ENCODE data around the gene LCT. TPM values are rescaled to one million over a fixed set of nuclear protein-coding genes. Genes with fewer than 3 reads are reported as not detected.

LCT gene
- polyA plus RNA-seq, 1 of the 3 experiments (the other 2 are of a cell fraction): not detected

DNA sequence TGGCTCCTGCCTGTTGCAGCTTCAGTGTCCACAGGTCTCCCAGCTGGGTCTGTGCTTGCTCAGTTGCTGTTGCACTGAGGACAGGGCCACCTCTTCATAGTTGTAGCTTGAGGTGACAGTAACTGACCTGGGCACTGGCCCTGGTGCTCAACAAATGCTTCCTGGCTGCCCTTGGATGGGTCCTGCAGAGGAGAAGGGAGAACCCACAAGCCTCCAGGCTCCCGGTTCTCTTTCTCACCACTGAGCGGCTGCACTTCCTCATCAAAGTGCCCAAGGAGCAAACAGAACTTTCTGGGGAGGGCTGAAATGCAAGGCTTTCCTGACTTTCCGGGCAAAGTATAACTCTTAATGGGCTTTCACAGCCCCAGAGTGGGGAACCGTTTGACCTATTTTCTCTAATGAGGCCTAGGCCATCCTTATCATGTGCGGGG lies 38.7 kb downstream of the LCT start (continued):
- TF ChIP-seq, protein P1, sequence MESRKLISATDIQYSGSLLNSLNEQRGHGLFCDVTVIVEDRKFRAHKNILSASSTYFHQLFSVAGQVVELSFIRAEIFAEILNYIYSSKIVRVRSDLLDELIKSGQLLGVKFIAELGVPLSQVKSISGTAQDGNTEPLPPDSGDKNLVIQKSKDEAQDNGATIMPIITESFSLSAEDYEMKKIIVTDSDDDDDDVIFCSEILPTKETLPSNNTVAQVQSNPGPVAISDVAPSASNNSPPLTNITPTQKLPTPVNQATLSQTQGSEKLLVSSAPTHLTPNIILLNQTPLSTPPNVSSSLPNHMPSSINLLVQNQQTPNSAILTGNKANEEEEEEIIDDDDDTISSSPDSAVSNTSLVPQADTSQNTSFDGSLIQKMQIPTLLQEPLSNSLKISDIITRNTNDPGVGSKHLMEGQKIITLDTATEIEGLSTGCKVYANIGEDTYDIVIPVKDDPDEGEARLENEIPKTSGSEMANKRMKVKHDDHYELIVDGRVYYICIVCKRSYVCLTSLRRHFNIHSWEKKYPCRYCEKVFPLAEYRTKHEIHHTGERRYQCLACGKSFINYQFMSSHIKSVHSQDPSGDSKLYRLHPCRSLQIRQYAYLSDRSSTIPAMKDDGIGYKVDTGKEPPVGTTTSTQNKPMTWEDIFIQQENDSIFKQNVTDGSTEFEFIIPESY (IDR thresholded peaks at IDR 0.05; ENCODE audit: borderline replicate concordance, low read depth): no peak
- no peak for TF ChIP-seq POLR2AphosphoS5 (IDR thresholded peaks at IDR 0.05; ENCODE audit: low read depth, low read length)
- TF ChIP-seq, protein P2, sequence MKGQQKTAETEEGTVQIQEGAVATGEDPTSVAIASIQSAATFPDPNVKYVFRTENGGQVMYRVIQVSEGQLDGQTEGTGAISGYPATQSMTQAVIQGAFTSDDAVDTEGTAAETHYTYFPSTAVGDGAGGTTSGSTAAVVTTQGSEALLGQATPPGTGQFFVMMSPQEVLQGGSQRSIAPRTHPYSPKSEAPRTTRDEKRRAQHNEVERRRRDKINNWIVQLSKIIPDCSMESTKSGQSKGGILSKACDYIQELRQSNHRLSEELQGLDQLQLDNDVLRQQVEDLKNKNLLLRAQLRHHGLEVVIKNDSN (IDR thresholded peaks at IDR 0.05; ENCODE audit: borderline replicate concordance, low read depth): no peak
- no peak for TF ChIP-seq RFX5 (IDR thresholded peaks at IDR 0.05; ENCODE audit: low read length)
- TF ChIP-seq MEF2A (IDR thresholded peaks at IDR 0.05; ENCODE audit: borderline replicate concordance, low read depth): no peak

DNA sequence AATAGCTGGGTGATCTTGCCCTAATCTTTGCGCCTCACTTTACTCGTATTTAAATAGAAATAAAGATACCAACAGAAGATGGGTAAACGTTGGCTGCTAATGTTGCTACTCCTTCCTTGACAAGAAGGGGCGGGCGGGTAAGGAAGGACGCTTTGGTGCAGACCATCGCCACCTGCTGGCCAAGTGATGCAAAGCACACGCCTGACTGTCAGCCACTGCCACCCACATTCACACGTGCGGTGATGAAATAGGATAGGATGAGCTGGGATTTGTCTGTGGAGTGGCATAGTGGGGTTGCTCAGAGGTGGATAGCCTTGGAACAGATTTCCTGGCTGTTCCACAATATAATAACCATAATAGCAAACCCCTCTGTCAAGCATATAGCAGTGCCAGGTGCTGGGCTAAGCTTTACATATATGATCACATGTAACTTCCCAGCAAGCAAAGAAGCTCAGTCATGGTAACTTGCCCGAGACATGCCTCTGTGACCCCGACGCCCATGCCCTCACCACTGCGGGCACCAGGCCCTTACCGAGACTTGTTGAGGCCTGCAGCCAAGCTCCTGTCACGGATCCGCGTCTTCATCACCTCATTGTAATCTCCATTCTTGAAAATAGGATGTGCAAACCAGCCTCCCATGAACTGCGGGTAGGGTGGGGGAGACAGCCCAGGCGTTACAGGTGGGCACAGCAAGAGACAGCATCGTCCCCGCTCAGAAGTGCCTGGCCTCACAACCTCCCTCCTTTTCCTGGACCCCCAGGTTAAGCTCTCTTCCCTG lies 39.3 kb downstream of the LCT start:
- 40% methylated on average over 22 of the region's 22 CpGs for WGBS (ENCODE audit: low lambda C conversion rate)
- ChIA-PET POLR2A (no interaction called here), CTCF (interaction anchor here (0.6 to 4.6 kb wide), 44 partner anchors 10 to 860 kb away, joined by 3 to 75 read pairs (median 4); partner anchors contain the start of gene UBXN4)
- H3F3A ChIP-seq (replicated peaks; ENCODE audit: insufficient read depth): no peaks in the 10 kb centered on the region
- no peak overlapping the region for H3K4me2 ChIP-seq
- no peaks in the 10 kb centered on the region for H3K9me3 ChIP-seq
- H3K36me3 ChIP-seq (replicated peaks in 1 of 2; ENCODE audit: control insufficient read depth in 1 of 2, insufficient read depth in 2 of 2, low read length in 1 of 2): no peaks in the 10 kb centered on the region
- DNase-seq: peak; percentile 84
- no peaks in the 10 kb centered on the region for H4K20me1 ChIP-seq (ENCODE audit: insufficient read depth)
- H3K4me3 ChIP-seq (ENCODE audit: low read depth in 2 of 2, low read length in 1 of 2): peak overlapping the region in 1 of 2 experiments; percentile 27; a peak in 1 of 4 replicates
- H3K27me3 ChIP-seq (ENCODE audit: insufficient read depth): no peaks in the 10 kb centered on the region
- no peak overlapping the region; the same call in 1 of the 2 replicates for H2AFZ ChIP-seq (ENCODE audit: low read depth)
- no peaks in the 10 kb centered on the region for H3K79me2 ChIP-seq (ENCODE audit: insufficient read depth)
- H3K9ac ChIP-seq: no peak overlapping the region
- H3K27ac ChIP-seq (ENCODE audit: low read depth in 2 of 2, low read length in 1 of 2): no peak overlapping the region
- H3K9me2 ChIP-seq: no peaks in the 10 kb centered on the region
- no peaks in the 10 kb centered on the region; a peak in 1 of 4 replicates for H3K4me1 ChIP-seq (ENCODE audit: control insufficient read depth in 1 of 2, insufficient read depth in 2 of 2, low read depth in 1 of 2, low read length in 1 of 2)
- TF ChIP-seq TAF1 (IDR thresholded peaks at IDR 0.05; ENCODE audit: borderline replicate concordance, low read depth, low read length) (no peak), FOXM1 (IDR thresholded peaks at IDR 0.05; ENCODE audit: low read depth) (no peak), SMC3 (IDR thresholded peaks at IDR 0.05; ENCODE audit: low read depth, low read length) (peak; percentile 77), NFIC (IDR thresholded peaks at IDR 0.05; ENCODE audit: borderline replicate concordance) (no peak), JUND (IDR thresholded peaks at IDR 0.05) (no peak), POLR2AphosphoS5 (IDR thresholded peaks at IDR 0.05; ENCODE audit: low read depth, low read length) (no peak), EP300 (IDR thresholded peaks at IDR 0.05; ENCODE audit: borderline replicate concordance in 1 of 2, low read depth in 1 of 2, low read length in 1 of 2) (no peak), GATA2 (CRISPR knock-in tag; IDR thresholded peaks at IDR 0.05) (no peak), GABPA (IDR thresholded peaks at IDR 0.05; ENCODE audit: low read depth) (no peak), CHD2 (IDR thresholded peaks at IDR 0.05; ENCODE audit: low read length, partially characterized antibody) (no peak), SIN3A (IDR thresholded peaks at IDR 0.05; ENCODE audit: borderline replicate concordance, low read depth, low read length) (0 out of 2 replicates have a peak, but pooled peaks have one; percentile 40), RXRA (IDR thresholded peaks at IDR 0.05; ENCODE audit: borderline replicate concordance, low read depth) (no peak), ELF1 (IDR thresholded peaks at IDR 0.05) (no peak), MXI1 (IDR thresholded peaks at IDR 0.05; ENCODE audit: low read depth, low read length) (peak; percentile 87)
- TF ChIP-seq, protein P3, sequence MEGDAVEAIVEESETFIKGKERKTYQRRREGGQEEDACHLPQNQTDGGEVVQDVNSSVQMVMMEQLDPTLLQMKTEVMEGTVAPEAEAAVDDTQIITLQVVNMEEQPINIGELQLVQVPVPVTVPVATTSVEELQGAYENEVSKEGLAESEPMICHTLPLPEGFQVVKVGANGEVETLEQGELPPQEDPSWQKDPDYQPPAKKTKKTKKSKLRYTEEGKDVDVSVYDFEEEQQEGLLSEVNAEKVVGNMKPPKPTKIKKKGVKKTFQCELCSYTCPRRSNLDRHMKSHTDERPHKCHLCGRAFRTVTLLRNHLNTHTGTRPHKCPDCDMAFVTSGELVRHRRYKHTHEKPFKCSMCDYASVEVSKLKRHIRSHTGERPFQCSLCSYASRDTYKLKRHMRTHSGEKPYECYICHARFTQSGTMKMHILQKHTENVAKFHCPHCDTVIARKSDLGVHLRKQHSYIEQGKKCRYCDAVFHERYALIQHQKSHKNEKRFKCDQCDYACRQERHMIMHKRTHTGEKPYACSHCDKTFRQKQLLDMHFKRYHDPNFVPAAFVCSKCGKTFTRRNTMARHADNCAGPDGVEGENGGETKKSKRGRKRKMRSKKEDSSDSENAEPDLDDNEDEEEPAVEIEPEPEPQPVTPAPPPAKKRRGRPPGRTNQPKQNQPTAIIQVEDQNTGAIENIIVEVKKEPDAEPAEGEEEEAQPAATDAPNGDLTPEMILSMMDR (IDR thresholded peaks at IDR 0.05): peak; percentile 94
- TF ChIP-seq, protein P4, sequence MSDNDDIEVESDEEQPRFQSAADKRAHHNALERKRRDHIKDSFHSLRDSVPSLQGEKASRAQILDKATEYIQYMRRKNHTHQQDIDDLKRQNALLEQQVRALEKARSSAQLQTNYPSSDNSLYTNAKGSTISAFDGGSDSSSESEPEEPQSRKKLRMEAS (IDR thresholded peaks at IDR 0.05; ENCODE audit: low read depth): 0 out of 2 replicates have a peak, but pooled peaks have one; percentile 55
- TF ChIP-seq, protein P5, sequence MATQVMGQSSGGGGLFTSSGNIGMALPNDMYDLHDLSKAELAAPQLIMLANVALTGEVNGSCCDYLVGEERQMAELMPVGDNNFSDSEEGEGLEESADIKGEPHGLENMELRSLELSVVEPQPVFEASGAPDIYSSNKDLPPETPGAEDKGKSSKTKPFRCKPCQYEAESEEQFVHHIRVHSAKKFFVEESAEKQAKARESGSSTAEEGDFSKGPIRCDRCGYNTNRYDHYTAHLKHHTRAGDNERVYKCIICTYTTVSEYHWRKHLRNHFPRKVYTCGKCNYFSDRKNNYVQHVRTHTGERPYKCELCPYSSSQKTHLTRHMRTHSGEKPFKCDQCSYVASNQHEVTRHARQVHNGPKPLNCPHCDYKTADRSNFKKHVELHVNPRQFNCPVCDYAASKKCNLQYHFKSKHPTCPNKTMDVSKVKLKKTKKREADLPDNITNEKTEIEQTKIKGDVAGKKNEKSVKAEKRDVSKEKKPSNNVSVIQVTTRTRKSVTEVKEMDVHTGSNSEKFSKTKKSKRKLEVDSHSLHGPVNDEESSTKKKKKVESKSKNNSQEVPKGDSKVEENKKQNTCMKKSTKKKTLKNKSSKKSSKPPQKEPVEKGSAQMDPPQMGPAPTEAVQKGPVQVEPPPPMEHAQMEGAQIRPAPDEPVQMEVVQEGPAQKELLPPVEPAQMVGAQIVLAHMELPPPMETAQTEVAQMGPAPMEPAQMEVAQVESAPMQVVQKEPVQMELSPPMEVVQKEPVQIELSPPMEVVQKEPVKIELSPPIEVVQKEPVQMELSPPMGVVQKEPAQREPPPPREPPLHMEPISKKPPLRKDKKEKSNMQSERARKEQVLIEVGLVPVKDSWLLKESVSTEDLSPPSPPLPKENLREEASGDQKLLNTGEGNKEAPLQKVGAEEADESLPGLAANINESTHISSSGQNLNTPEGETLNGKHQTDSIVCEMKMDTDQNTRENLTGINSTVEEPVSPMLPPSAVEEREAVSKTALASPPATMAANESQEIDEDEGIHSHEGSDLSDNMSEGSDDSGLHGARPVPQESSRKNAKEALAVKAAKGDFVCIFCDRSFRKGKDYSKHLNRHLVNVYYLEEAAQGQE (IDR thresholded peaks at IDR 0.05; ENCODE audit: low read depth, low read length): no peak
- TF ChIP-seq, protein P2 (IDR thresholded peaks at IDR 0.05; ENCODE audit: borderline replicate concordance, low read depth): no peak

Measured in SK-N-SH (cell line).